Measurements from ENCODE around the gene GCNT1.
"Not testable (repeated sequence)": the region's sequence is repeated elsewhere in the genome, so short reads cannot be mapped to it uniquely, and the experiment has no call there.

Gene GCNT1

GRCh38 chr9:76531231-76531780 lies 72.3 kb downstream of the GCNT1 start:
- DNase-seq = no peak

DNA sequence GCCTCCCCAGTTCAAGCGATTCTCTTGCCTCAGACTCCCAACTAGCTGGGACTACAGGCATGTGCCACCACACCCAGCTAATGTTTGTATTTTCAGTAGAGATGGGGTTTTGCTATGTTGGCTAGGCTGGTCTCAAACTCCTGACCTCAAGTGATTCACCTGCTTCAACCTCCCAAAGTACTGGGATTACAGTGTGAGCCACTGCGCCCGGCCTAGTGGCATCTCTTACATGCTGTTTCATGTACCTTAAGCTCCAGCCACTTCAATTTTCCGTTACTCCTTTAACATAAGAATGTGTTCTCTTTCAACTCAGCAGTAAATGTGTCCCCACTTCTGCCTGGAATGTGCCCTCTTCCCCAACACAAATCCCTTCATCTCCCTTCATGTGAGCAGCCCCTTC lies 73.9 kb downstream of the GCNT1 start:
- DNase-seq = not testable (repeated sequence)

DNA sequence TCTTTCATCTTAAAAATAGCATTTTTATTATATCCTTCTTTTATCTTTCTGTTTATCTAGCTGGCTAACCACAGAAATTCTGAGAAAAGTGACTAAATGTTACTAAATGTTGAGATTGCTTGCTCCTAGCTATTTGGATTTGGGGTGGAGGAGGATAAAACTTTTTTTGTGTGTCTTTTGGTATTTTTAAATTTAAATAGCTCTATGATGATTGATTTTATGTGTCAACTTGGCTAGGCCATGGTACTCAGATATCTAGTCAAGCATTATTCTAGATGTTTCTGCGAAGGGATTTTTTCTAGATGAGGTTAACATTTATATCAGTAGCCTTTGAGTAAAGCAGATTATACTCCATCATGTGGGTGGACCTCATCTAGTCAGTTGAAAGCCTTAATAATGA lies 75.0 kb downstream of the GCNT1 start:
- DNase-seq = no peak

DNA sequence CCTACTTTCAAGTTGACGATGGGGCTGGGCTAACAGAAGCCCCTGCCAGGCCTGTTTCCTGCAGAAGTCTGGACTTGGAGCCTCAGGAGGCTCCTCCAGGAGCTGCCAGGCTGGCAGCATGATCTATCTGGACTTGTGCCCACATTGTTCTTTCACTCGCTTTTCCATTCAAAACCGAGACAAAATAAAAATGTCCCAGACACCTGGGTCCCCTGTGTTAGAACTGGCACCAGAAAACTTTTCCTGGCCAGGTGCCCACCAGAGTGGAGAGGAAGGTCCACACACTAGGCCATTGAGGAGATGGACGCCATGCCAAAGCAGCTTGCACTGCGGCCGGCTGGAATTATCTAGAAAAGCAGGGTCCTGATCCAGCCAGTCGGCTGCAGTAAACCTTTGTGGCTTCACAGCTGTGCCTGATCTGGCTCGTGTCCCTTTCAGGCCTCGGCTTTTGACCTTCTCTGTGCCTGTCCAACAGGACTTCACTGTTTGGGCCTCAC lies 78.2 kb downstream of the GCNT1 start:
- peak in 17 of 56 donors; percentile 0 to 65 (median 12) for DNase-seq

- no peak for DNase-seq
Observed at GRCh38 chr9:76539180-76539579, 80.2 kb downstream of the GCNT1 start.

GRCh38 chr9:76542360-76542759 lies 83.4 kb downstream of the GCNT1 start:
- DNase-seq = no peak

GRCh38 chr9:76545191-76545590 lies 86.2 kb downstream of the GCNT1 start:
- DNase-seq = no peak

GRCh38 chr9:76552181-76552580 lies 93.2 kb downstream of the GCNT1 start:
- no peak for DNase-seq

DNA sequence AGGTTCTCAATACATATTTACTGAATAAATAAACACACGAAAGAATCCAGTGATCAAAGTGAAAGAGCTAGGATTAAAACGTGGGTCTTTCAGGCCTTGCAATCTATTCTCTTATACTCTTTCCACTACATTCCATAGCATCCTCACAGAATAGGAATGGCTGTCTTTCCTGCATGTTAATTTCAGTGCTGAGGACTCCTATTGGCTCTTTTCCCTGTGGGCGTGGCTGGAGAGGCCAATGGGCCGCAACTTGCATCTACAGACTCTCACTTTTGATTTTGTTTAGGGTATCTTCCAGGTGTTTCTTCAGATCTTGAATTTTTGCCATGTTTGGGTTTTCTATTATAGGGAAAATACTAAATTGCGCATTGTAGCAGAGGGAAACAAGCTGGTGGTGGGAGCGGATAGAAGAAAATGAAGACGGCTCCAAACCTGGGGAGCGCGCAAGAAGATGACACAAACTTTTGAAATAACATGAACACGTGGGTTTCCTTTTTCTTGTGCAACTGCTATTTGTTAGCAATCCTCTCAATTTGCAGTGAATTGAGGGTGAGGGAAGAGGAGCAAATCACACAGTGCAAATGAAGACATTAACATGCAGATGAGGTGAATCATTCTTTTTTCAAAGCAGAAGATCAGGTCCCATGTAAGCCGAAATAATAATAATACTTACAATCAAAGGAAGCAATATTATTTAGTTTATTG lies 93.9 kb downstream of the GCNT1 start:
- DNase-seq = no peak

DNA sequence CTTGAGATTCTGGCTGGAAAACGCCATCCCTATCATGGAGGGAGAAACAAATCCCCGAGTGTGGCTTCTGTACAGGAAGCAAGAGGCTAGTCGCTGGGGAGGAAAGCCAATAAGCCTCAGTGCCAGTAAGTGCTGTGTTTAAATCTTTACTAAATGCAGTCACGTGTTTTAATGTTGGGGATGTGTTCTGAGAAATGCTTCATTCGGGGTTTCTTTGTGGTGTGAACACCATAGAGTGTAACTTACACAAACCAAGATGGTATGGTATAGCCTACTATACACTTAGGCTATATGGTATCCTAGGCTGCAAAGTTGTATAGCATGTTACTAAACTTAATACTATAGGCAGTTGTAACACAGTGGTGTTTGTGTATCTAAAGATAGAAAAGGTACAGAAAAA lies 94.7 kb downstream of the GCNT1 start:
- no peak for DNase-seq

Data from nucleus accumbens (tissue), 56 donors.